Esophagus mucosa (tissue), 1 donor: ENCODE measurements around the gene UBAC2. TPM values are rescaled to one million over a fixed set of nuclear protein-coding genes. Genes with fewer than 3 reads are reported as not detected.
A peak's percentile ranks its signal among the peaks of the same experiment; 100 is the strongest.
"Not testable (repeated sequence)": the region's sequence is repeated elsewhere in the genome, so short reads cannot be mapped to it uniquely, and the experiment has no call there.

Experiments
- ATAC-seq: fragments of 200-7000 bp; cut with Tn5 transposase; one replicate; pipeline ENCODE4 v1.9.1; 2020
- total RNA-seq: library from RNA; stranded (reverse); gene quantifications from one replicate; pipeline ENCODE4 v1.2.4, GENCODE V29; 2023
- donor health status: DM: yes; HTN: yes; CAD: no.

Gene UBAC2
- total RNA-seq, 1 donor from 2014 or later = 59.4 TPM

DNA sequence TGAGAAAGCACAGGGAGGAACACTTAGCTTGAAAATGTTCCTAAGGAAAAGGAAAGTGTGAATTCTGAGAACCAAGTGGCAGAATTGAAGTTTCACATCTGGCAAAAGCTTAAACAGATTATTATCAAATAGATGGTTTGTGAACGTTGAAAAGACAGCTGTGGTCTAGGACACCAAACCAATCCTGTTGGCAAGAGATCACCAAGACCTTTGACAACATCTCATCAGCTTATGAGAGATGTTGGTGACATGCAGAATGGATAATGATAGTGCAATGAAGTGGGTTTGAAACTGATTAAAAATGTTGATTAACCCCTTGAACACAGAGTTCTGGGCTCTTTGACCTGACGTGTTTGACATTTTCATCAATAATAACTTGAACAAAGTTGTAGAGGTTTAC, 181.1 kb downstream of the UBAC2 start:
- ATAC-seq = no peak

DNA sequence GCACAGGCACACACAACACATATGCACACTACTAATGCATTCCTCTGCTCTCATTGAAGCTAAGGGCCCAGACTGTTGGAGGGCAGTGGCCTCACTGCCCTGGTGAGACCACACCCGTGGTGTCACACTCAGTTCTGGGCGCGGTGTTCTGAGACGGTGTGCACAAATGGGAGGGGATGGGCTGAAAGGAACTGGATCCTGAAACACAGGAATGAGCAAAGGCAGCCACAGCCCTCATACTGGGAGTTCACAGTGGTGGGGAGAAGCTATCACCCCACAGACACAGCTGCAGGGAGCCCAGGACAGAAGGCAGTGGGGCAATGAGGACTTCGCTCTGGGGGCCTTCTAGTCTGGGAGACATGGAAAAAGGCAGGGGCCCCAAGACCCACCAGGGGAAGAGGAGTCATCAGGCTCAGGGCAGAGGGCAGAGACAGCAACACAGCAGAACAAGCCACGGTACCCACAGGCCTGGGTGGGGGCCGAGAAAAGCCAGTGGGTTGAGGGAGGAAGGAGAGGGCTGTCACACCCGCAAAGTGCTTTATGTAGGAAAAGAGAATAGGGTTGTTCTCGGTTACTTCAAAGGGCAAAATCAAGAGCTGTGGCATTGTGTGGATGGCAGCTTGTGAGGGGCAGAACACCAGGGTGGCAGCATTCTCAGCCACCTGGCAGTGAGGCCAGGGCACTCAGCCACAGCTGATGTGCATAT, 181.9 kb downstream of the UBAC2 start:
- ATAC-seq = peak; percentile 93

DNA sequence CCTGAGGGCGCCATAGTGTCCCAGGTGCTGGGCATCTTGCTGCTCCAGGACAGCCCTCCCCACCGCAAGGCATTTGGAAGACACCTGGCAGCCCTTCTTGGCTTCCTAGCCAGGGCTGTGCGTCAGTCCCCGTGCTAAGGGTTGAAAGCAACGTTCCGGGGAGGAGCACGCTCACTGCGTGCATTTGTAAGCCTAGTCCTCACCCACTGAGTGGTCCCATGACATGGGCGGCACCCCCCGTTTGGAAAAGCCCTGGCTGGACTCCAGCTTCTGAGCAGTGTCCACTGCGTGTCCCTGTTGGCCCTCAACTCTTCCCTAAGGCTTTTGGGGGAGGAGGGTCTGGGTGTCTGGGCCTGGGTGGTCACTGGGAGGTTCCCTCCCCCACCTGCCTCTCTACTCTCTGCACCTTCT, 182.9 kb downstream of the UBAC2 start:
- no peak for ATAC-seq

DNA sequence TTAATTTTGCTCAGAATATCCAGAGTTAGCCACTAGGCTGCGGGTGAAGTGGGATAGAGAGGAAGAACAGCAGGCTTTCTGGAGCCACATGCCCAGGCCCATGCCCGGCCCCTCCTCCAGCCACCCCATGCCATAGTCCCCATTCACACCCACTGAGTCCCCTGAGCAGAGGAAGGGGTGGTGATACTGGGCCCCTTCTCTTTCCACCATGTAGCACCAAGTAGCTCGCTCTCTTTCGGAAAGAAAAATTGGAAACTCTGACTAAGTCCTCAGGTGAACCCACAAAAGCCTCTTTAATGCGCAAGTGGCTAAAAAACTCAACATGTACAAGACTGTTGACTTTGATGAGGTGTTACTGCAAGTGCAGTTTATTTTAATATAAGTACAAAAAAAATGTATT, 183.3 kb downstream of the UBAC2 start:
- ATAC-seq = no peak

DNA sequence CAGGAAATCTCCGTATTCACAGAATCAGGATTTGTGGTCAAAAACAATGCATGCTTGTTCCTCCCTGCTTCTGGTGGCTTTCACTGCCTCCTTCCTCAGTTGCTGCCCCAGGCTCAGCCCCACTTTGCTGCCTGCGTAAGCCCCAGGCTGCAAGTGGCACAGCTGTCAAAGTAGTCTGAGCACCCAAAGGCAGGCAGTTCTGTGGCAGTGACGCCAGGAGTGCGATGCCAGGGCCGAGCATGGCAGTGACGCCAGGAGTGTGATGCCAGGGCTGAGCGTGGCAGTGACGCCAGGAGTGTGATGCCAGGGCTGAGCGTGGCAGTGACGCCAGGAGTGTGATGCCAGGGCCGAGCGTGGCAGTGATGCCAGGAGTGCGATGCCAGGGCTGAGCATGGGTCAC, 183.8 kb downstream of the UBAC2 start:
- ATAC-seq = no peak

DNA sequence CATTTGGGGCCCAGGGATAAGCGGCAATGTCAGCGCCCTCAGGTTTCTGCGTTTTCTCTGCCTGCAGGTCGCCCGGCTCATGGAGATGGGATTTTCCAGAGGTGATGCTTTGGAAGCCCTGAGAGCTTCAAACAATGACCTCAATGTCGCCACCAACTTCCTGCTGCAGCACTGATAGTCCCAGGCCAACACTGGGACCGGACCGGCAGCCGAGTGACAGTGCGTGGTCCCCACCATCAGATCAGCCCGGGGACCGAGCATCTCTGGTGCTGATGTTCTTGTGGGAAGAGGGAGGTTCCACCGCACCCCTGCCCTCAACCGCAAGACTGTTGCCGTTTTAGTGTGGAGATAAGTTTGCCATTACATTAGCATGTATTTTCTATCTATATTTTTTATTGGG, 184.5 kb downstream of the UBAC2 start:
- ATAC-seq = no peak

DNA sequence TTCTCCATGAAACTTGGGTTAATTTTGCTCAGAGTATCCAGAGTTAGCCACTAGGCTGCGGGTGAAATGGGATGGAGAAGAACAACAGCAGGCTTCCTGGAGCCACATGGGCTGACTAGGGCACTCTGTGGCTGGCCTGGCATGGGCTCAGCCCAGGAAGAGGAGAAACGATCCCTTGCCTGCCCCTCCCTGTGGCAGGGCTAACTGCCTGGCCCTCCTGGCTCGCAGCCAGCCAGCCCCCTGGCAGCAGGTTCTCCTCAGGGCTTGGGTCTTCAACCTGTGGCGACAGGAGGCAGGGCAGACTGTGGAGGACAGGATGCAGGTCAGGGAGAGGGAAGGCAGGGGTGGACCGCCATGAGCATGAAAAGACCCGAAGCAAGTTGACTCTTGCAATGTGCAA, 185.3 kb downstream of the UBAC2 start:
- no peak for ATAC-seq

DNA sequence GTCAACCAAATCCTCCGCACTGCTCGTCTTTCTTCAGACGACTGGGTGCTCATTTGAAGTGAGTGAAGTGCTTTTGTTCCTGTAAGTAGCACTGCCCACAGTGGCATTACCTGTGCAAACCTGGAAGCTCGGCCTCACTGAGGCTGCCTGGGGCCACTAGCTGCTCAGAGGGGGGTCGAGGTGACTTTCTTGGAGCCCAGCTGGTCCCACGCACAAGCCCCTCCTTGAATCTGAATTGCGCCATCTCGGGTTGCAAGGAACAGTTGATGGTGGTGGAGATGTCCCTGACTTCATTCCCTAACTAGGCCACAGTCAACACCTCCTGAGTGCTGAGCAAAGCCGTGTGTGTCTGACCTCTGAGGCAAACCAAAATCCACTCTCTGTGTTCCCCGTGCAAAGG, 185.8 kb downstream of the UBAC2 start:
- no peak for ATAC-seq

DNA sequence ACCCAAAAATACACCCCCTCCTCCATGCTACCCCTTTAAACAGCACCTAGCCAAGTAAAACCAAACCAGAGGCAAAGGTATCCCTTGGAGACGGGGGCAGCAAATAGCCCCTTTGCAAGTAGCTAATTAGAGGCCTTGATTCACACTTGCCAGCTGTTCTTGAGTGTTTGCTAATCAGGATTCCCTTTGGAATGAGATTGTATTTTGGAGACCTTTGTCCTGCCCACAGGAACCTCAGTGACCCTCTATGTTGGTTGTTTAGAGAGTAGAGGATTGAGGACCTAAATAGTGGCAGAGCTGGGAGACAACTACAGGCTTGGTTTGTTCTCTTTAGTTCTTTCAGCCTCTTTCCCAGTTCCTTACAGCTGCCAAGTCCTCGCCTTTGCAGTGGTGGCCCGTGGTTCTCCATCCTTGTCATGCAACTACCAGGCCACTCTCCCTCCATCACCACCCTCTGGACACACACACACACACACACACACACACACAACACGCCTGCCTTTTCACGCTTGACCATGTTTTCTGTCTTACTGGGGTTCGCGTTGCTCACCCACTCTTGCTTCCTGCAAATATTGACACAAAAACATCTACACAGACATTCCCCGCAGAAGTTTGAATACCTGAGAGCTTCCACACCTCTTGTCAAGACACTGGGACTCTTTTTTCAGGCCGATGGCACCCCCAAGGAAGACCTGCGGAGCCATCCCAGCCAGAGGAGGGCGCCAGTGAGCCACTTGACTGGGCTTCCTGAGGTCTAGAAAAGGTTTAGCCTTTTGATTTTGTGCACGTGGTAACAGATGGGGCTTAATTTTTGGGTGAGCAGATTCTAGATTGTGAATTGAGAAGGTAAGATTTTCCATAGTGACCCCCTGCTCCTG, 186.5 kb downstream of the UBAC2 start:
- no peak for ATAC-seq

DNA sequence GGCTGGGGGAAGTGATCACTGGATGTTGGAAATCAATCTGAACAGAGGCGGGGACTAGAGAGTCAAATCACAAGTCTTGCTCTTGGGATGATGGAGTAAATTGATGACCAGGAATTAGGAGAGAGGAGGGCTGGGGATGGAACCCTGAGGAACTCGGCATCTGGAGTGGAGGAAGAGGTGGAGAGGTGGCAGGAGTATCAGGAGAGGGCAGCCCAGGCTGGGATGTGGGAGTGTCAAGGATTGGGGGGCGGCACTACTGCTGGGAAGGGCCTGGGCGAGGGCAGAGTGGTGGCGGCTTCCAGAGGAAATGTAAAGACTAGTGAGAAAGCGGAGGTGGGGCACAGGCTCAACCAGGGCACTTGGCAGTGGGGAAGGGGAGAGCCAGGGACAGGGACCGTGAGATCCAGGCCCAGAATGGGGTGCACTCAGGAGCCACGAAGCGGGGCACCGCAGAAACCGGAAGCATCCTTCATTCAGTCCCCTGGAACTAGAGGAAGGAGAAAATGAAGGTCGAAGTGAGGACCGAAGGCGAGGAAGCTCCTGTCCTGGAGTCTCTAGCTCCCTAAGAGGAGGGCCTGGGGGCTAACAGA, 187.8 kb downstream of the UBAC2 start:
- ATAC-seq = no peak

DNA sequence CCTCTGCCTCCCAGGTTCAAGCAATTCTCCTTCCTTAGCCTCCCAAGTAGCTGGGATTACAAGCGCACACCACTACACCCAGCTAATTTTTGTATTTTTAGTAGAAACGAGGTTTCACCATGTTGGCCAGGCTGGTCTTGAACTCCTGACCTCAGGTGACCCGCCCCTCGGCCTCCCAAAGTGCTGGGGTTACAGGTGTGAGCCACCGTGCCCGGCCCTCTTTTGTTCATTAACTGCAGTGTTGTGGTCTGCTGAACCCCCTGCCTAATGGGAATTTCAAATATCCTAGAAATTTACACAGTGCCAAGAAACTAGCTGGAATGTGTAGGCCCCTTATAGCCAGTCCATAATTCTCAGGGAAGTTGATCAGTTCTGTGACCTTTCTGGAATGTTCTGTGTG, 188.4 kb downstream of the UBAC2 start:
- not testable (repeated sequence) for ATAC-seq

DNA sequence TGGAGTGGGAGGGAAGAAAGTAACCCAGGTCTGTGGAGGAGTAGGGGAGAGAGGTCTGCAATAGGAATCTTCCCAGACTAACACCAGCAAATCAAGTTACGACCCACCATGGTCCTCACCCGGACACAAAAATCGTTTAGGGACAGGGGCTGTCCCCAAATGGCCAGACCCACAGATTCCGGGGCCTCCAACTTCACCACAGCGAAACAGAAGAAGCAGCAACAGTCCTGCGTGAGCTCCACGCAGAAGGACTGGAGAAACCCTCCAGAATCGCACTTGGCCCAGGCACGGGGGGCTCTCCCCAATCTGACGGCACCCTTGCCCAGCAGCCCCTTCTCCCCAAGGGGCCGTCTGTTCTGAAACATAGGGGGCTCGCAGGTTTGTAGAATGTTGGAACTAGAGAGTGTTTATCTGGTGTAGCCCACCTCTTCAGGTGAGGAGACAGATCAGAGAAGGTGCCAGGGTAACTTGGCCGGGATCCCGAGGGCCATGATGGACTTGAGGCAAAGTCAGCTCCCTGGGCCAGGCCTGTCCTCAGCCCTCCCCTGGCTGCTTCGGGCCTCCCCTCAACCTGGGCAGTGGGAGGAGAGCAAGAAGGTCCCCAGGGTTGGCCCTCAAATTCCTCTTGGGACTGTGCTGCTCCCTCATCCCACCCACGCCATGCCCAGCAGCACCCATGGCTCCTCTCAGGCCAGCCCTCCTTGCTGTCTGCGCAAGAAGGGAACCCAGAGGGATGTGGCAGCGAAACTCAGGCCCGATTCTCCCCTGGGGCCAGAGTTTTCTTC, 189.1 kb downstream of the UBAC2 start:
- ATAC-seq = no peak

DNA sequence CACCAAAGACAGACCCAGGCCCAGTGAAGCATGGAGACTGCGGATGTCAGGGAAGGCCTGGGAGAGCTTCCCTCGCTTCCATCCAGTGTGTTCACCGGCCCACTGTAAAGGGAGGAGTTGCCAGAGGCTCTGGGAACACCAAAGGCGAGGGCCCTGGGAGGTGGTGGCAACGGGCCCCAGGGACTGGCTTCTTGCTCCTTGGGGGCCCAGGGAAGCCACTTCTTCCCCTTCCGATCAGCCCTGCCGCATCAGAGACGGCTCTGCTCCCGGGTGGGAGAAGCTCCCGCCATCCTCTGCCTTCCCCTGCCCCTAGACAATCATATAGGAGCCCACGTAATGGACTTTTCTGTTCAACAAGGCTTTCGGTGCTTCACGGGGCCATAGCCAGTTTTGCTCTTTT, 189.9 kb downstream of the UBAC2 start:
- no peak for ATAC-seq

DNA sequence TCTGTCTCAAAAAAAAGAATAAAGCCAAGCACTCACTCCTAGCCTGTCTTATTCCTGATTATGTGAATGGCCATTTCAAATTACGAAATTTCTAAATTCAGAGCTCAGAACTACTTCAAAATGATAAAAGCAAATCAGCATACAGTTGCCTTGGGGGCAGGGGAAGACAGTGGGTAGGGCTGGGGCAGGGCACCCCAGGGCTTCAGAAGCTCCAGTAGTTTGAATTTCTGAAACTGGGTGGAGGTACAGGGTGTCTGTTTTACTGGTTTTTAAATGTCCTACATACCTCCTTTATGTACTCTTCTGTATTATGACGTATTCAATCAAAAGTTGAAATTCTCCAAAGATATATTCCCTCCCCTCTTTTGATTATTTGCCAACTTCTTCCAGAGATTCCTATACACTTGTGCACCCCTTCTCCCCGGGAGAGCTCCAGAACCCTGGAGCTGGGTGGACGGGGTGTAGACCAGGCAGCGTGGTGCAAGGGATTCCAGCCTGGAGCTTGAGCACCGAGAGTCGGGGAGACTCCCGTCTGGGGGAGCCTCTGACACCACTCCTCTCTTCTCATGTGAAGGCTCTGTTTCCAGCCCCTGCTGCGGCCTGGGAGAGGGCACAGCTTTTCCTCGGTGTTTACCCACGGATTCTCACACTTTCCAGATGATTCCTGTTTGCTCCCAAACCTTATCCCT, 191.3 kb downstream of the UBAC2 start:
- no peak for ATAC-seq

DNA sequence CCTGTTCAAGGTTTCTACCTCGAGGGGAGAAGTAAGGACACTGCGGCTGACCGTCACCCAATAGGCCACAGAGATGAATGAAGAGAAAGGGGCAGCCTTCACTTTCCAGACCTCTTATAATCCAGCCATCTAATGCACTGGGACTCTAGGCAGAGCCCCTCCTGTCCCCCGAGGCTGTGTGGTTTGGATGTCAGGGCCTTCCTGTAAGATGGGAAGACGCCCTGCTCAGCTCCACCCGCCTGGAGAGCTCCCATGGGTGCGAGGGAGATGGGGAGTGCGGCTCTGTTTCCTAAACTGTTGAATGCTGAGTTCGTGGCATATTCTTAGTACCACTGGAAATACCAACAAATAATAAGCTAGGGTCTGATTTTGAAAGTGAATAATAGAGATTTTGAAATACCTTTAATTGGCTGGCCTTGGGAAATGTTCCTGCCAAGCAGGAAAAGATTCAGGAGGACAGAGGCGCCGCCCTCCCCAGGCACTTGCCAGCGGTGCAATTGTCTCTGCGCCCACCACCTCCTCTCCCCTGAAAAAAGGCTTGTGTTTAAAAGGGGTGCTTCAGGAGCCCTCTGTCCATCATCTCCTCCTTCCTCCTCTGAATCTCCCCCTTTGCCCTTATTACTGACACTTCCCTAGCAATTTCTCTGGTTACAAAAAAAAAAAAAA, 191.9 kb downstream of the UBAC2 start:
- ATAC-seq = no peak

DNA sequence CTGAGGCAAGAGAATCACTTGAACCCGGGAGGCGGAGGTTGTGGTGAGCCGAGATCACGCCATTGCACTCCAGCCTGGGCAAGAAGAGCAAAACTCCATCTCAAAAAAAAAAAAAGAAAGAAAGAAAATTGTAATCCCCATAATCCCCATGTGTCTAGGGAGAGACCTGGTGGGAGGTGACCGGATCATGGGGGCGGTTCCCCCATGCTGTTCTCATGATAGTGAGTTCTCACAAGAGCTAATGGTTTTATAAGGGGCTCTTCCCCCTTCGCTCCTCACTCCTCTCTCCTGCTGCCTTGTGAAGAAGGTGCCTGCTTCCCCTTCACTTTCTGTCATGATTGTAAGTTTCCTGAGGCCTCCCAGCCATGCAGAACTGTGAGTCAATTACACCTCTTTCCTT, 192.7 kb downstream of the UBAC2 start:
- not testable (repeated sequence) for ATAC-seq

DNA sequence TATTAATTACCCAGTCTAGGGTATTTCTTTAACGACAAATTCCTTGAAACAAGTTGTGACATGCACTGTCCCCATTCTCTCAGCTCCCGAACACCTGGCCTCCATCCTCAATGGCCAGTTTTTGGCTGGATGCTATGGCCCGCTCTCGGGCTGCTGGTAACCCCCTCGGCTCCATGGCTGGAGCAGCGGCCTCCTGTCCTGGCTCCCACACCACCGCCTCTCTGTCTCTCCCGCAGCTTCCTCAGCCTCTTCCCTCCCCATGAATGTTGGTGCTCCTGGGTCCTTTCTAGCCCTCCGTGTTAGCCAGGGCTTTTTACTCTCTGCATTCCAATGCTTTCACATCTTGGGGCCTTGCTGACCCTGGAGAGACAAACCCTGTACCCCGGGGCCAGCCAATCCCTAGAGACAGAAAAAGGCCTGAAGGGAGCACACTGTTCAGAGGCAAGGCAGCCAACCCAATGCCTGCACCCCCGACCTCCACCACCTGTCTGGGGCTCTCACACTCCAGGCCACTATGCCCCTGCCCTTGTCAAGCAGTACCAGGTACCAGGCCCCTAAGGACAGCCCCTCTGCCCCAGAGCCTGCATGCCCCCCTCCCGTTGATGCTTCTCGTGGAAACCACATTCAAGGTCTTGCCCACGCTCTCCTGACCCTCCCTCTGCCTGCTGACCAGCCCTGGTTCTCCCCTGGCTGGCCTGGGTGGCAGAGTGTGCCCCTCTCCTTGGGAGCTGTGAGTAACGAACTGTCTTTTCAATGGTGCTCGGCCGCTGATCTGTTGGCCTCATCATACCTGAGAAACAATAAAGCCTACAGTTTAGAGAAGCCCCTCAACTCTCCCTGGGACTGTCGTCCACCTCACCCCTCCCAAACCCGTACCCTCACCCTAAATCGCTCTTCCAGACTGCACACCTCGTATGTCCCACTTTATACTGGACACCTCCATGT, 193.4 kb downstream of the UBAC2 start:
- no peak for ATAC-seq

DNA sequence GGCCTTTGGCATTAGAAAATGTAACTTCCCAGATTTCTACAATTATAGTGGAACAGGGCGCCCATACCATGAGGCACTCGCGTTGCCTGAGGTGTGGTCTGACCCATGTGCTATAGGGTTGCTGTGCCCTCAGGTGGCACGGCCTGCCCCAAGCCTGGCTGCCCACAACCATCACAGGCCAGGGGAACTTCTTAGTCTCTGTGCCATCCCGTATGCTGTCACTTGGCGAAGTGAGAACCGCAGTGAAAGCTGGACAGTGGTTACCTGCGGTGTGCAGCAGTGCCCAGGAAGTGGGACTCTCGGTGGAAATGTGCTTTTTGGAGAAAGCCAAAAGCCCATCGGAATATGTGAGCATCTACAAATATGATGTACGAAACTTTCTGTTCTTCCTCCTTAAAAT, 194.8 kb downstream of the UBAC2 start:
- no peak for ATAC-seq

DNA sequence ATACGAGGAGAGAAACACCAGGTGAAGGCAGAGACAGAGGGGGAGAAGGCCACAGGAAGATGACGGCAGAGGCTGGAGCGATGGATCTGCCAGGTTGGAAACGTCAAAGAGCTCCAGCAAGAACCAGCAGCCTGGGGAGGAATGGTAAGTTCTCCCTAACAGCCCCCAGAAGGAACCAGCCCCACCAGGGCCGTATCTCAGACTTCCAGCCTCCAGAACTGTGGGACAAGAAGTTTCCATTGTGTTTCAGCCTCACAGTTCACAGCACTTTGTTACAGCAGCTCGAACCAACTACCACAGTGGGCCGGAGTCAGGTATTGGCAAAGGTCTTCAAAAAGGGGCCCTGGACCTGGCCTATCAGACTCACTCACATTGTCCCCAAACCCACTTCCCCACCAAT, 195.8 kb downstream of the UBAC2 start:
- no peak for ATAC-seq

DNA sequence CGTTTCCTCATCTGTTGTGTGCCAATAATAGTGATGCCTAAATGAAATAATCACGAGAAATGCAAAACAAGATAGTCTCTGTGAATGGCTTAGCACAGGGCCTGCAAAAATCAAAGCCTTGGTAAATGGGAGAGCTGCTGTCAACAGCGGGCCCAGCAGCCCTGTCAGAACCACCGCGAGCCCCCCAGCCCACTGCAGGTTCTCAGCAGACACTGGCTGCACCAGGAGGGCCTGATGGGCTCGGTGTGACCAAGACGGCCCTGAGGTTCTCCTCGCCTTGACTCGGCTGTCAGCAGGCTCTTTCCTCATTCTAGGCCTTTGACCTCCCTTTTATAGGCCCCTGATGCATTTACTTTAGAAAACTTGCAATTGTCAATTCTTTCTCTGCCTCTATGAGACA, 197.4 kb downstream of the UBAC2 start:
- no peak for ATAC-seq
